Placental pericyte (primary cell): ENCODE results near the gene PNMA6A. TPM values are rescaled to one million over a fixed set of nuclear protein-coding genes. Genes with fewer than 3 reads are reported as not detected.

Experiments
- small RNA-seq: library from RNA; depleted of rRNA; stranded (forward); fragments of <200 nt; gene quantifications from one replicate; pipeline ENCODE3, GENCODE V24; 2012; ENCODE audit warnings: low replicate concordance
- total RNA-seq: library from RNA; depleted of rRNA; stranded (reverse); fragments of >200 nt; gene quantifications from 2 replicates; pipeline ENCODE4 v1.2.3, GENCODE V29; 2012

Gene PNMA6A
- 0.29 and 1.5 TPM in 2 replicates for total RNA-seq

GRCh38 chrX:153071909-153072583, at the start of gene PNMA6A:
PNMA6A (plus strand) TSS chrX:153072454; CDS start chrX:153073063, 609 bp downstream.

DNA sequence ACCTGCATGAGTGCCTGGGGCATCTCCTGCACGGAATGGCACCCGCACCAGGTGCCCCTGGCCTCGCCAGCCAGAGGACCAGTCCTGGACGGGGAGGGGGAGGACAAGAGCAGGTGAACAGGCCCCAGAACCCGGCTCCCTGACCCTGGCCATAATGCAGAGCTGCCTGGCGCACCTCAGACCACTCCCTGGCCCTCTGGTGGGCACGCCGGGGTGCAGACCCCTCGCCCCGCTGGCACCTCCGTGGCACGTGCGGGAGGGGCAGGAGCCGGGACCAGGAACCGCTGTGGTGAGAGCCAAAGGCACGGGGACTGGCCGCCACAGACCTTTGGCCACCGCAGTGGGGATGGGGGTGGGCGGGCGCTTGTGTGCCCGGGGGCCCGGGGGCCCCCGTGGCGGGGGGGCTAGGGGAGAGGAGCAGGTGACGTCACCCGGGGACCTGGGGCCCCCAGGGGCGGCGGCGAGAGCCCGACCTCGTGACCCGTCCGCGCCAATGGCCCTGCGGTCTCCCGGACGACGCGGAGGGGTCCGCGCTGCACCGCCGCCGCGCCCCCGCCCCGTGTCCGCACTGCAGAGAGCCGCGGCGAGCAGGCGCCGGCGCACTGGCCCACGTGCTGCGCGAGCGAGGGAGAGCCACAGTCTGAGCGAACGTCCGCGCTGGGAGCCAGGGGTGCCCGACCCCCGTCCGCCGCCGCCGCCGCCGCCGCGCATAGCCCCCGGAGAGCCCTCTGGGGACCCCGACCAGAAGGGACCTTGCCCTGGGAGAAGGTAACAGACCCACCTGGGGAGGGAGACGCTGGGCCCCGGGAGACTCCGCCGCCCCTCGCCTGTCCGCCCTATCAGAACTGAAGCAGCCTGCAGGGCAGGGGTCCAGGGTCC, 16.1 kb upstream of the PNMA6A start, which contains the start of gene PNMA3:
Gene PNMA3 (plus strand): TSS at position 600 of the 879 bp plus-strand sequence. CDS start 586 bp downstream, outside the sequence.

Small RNA genes within 50 kb of the gene (small RNA-seq; reads per million reads assigned to genes)
- gene AC243428.1, result not detected

Other genes with a start within 250 kb of the PNMA6A start
- 24.3 and 58.2 TPM in 2 replicates for gene CETN2, start 241.7 kb upstream of the PNMA6A start, total RNA-seq
- 23.6 and 52.3 TPM in 2 replicates for gene NSDHL, start 241.4 kb upstream of the PNMA6A start, total RNA-seq
- gene ZNF185, start 174.4 kb upstream of the PNMA6A start, total RNA-seq, result 2.0 and 13.6 TPM in 2 replicates
- gene PNMA5, start 78.3 kb upstream of the PNMA6A start, total RNA-seq, result not detected in 2 replicates
- not detected in 2 replicates for gene PNMA3, start 16.0 kb upstream of the PNMA6A start, total RNA-seq
- gene MAGEA1, start 106.8 kb downstream of the PNMA6A start, total RNA-seq, result not detected in 2 replicates
- not detected in 2 replicates for gene PNMA6F, start 249.3 kb downstream of the PNMA6A start, total RNA-seq